OCI-LY1 (cell line): ENCODE results near the gene RHEBL1.

ENCODE experiments used
- H2AFZ ChIP-seq: fragments of 200-600 bp; sonication (generic), shearing (Covaris generic); 2 replicates; pipeline ENCODE4 v1.6.0; 2014; ENCODE audit warnings: antibody characterized with exemption, mild to moderate bottlenecking, low read length
- H3F3A ChIP-seq: fragments of 200-600 bp; sonication (generic), shearing (Covaris generic); 2 replicates; pipeline ENCODE4 v1.6.0; 2014; ENCODE audit warnings: mild to moderate bottlenecking, antibody characterized with exemption, low read length, moderate library complexity; ENCODE audit not compliant: insufficient read depth
- H3K27ac ChIP-seq: fragments of 200-600 bp; sonication (generic); 2 replicates; pipeline ENCODE4 v1.5.1; 2014; ENCODE audit warnings: low read length, mixed run types, mild to moderate bottlenecking, low read depth; ENCODE audit not compliant: poor library complexity, severe bottlenecking
- H3K27me3 ChIP-seq: fragments of 200-600 bp; sonication (generic); 2 replicates; pipeline ENCODE4 v1.6.0; 2014; ENCODE audit warnings: antibody characterized with exemption, mild to moderate bottlenecking, low read length, moderate library complexity; ENCODE audit not compliant: insufficient read depth
- H3K36me3 ChIP-seq: fragments of 200-600 bp; sonication (generic); 2 replicates; pipeline ENCODE4 v1.6.1; 2014; ENCODE audit warnings: mild to moderate bottlenecking, antibody characterized with exemption, low read length, moderate library complexity, mixed read lengths; ENCODE audit not compliant: insufficient read depth
- H3K4me1 ChIP-seq: fragments of 200-600 bp; sonication (generic); 2 replicates; pipeline ENCODE4 v1.5.1; 2014; ENCODE audit warnings: mild to moderate bottlenecking, low read length, moderate library complexity; ENCODE audit not compliant: insufficient read depth, severe bottlenecking
- H3K4me2 ChIP-seq: fragments of 200-600 bp; sonication (generic), shearing (Covaris generic); 2 replicates; pipeline ENCODE4 v1.6.1; 2014; ENCODE audit warnings: low read length
- H3K4me3 ChIP-seq: fragments of 200-600 bp; sonication (generic); 2 replicates; pipeline ENCODE4 v1.5.1; 2014; ENCODE audit warnings: low read length, low read depth, mild to moderate bottlenecking, mixed read lengths; ENCODE audit not compliant: poor library complexity, severe bottlenecking
- H3K79me2 ChIP-seq: fragments of 200-600 bp; shearing (Covaris generic); 2 replicates; pipeline ENCODE4 v1.6.1; 2016; ENCODE audit warnings: mixed run types, low read length, mixed read lengths; ENCODE audit not compliant: insufficient read depth
- H3K9ac ChIP-seq: fragments of 200-600 bp; sonication (generic), shearing (Covaris generic); 2 replicates; pipeline ENCODE4 v1.6.1; 2014; ENCODE audit warnings: mild to moderate bottlenecking, low read length, mixed read lengths
- H3K9me2 ChIP-seq: fragments of 200-600 bp; sonication (generic), shearing (Covaris generic); 2 replicates; pipeline ENCODE4 v1.6.1; 2014; ENCODE audit warnings: low read depth, mild to moderate bottlenecking, low read length, mixed read lengths
- H3K9me3 ChIP-seq: fragments of 200-600 bp; shearing (Covaris generic); 2 replicates; pipeline ENCODE4 v1.6.1; 2014; ENCODE audit warnings: low read length, mixed read lengths
- H4K20me1 ChIP-seq: fragments of 200-600 bp; sonication (generic), shearing (Covaris generic); 2 replicates; pipeline ENCODE4 v1.6.0; 2016; ENCODE audit warnings: mild to moderate bottlenecking, low read length; ENCODE audit not compliant: insufficient read depth
- CTCF ChIP-seq: fragments of 200-600 bp; sonication (generic), shearing (Covaris generic); IDR thresholded peaks from 2 replicates; pipeline ENCODE4 v1.5.1; 2017; ENCODE audit warnings: mild to moderate bottlenecking, antibody characterized with exemption, low read length, moderate library complexity, mixed read lengths
- EZH2 ChIP-seq: fragments of 200-600 bp; sonication (generic), shearing (Covaris generic); IDR thresholded peaks from 2 replicates; pipeline ENCODE4 v1.8.0; 2017; ENCODE audit warnings: borderline replicate concordance, mixed run types, mild to moderate bottlenecking, antibody characterized with exemption, low read length, moderate library complexity, mixed read lengths

RHEBL1 gene

GRCh38 chr12:49041036-49041880, 28.5 kb downstream of the RHEBL1 start:
- no peaks in the 10 kb centered on the region for H3F3A ChIP-seq
- no peak overlapping the region for H2AFZ ChIP-seq
- no peak overlapping the region for H3K4me2 ChIP-seq
- H4K20me1 ChIP-seq = no peaks in the 10 kb centered on the region
- H3K27me3 ChIP-seq = no peaks in the 10 kb centered on the region
- H3K9me3 ChIP-seq = no peaks in the 10 kb centered on the region
- no peaks in the 10 kb centered on the region for H3K9me2 ChIP-seq
- no peaks in the 10 kb centered on the region for H3K79me2 ChIP-seq
- H3K9ac ChIP-seq = no peak overlapping the region
- no peak overlapping the region for H3K4me3 ChIP-seq
- no peak overlapping the region for H3K27ac ChIP-seq
- peaks cover 97% of the 10 kb centered on the region for H3K36me3 ChIP-seq
- no peak for TF ChIP-seq CTCF
- no peak for TF ChIP-seq EZH2
- no peaks in the 10 kb centered on the region for H3K4me1 ChIP-seq

GRCh38 chr12:49040364-49040855, 29.4 kb downstream of the RHEBL1 start:
- H2AFZ ChIP-seq = no peak overlapping the region
- no peaks in the 10 kb centered on the region for H3K9me2 ChIP-seq
- TF ChIP-seq CTCF = no peak
- TF ChIP-seq EZH2 = no peak
- H3K4me3 ChIP-seq = no peak overlapping the region
- H3K9ac ChIP-seq = no peak overlapping the region
- no peak overlapping the region for H3K27ac ChIP-seq
- H3K27me3 ChIP-seq = no peaks in the 10 kb centered on the region
- H4K20me1 ChIP-seq = no peaks in the 10 kb centered on the region
- H3K79me2 ChIP-seq = no peaks in the 10 kb centered on the region
- peaks cover 95% of the 10 kb centered on the region for H3K36me3 ChIP-seq
- no peak overlapping the region for H3K4me2 ChIP-seq
- no peaks in the 10 kb centered on the region for H3K4me1 ChIP-seq
- H3F3A ChIP-seq = no peaks in the 10 kb centered on the region
- no peaks in the 10 kb centered on the region for H3K9me3 ChIP-seq

GRCh38 chr12:49039421-49040363, 30.1 kb downstream of the RHEBL1 start:
- Histone ChIP-seq H3K9ac (no peak overlapping the region), H3K79me2 (no peaks in the 10 kb centered on the region), H3K4me3 (no peak overlapping the region), H3K27me3 (no peaks in the 10 kb centered on the region), H3K9me3 (no peaks in the 10 kb centered on the region), H4K20me1 (no peaks in the 10 kb centered on the region), H3K9me2 (no peaks in the 10 kb centered on the region), H2AFZ (no peak overlapping the region), H3K27ac (no peak overlapping the region), H3K4me2 (no peak overlapping the region), H3K4me1 (no peaks in the 10 kb centered on the region), H3F3A (no peaks in the 10 kb centered on the region), H3K36me3 (peaks cover 95% of the 10 kb centered on the region)
- no peak for TF ChIP-seq CTCF
- TF ChIP-seq EZH2 = no peak
